ENCODE data around the gene OR2G6.
"Not testable (repeated sequence)": the region's sequence is repeated elsewhere in the genome, so short reads cannot be mapped to it uniquely, and the experiment has no call there.

The OR2G6 gene

GRCh38 chr1:248507773-248508172 lies at the start of gene OR2G6:
TSS of gene OR2G6 (plus strand) at chr1:248508073. CDS start at chr1:248521647, 13,574 bp downstream.
- not testable (repeated sequence) for DNase-seq (ENCODE audit: low read depth, low spot score)

- not testable (repeated sequence) for DNase-seq (ENCODE audit: low read depth, low spot score)
Measured at GRCh38 chr1:248459117-248459516, 48.8 kb upstream of the OR2G6 start.

- no peak for DNase-seq (ENCODE audit: low read depth, low spot score)
Measured at GRCh38 chr1:248471154-248471553, 36.7 kb upstream of the OR2G6 start.

- not testable (repeated sequence) for DNase-seq (ENCODE audit: low read depth, low spot score)
Measured at GRCh38 chr1:248472111-248472510, 35.8 kb upstream of the OR2G6 start.

- not testable (repeated sequence) for DNase-seq (ENCODE audit: low read depth, low spot score)
Measured at GRCh38 chr1:248473051-248473450, 34.8 kb upstream of the OR2G6 start, which contains the start of gene OR2T3. TSS of gene OR2T3 (plus strand) at chr1:248473351. CDS start at chr1:248473351, 0 bp downstream.

GRCh38 chr1:248475660-248476059 lies 32.2 kb upstream of the OR2G6 start:
- not testable (repeated sequence) for DNase-seq (ENCODE audit: low read depth, low spot score)

- not testable (repeated sequence) for DNase-seq (ENCODE audit: low read depth, low spot score)
Measured at GRCh38 chr1:248481686-248482579, 25.9 kb upstream of the OR2G6 start.

- not testable (repeated sequence) for DNase-seq (ENCODE audit: low read depth, low spot score)
Measured at GRCh38 chr1:248488289-248488688, 19.6 kb upstream of the OR2G6 start, which contains the start of gene OR2T5. TSS of gene OR2T5 (plus strand) at chr1:248488589. CDS start at chr1:248488589, 0 bp downstream.

GRCh38 chr1:248496661-248497060 lies 11.2 kb upstream of the OR2G6 start:
- DNase-seq (ENCODE audit: low read depth, low spot score), result not testable (repeated sequence)

- DNase-seq (ENCODE audit: low read depth, low spot score), result not testable (repeated sequence)
Measured at GRCh38 chr1:248500305-248501035, 7.4 kb upstream of the OR2G6 start.

GRCh38 chr1:248510217-248510616 lies 2.3 kb downstream of the OR2G6 start:
- DNase-seq (ENCODE audit: low read depth, low spot score), result not testable (repeated sequence)

- no peak for DNase-seq (ENCODE audit: low read depth, low spot score)
Measured at GRCh38 chr1:248521856-248522255, 14.0 kb downstream of the OR2G6 start.

- not testable (repeated sequence) for DNase-seq (ENCODE audit: low read depth, low spot score)
Measured at GRCh38 chr1:248537449-248537848, 29.6 kb downstream of the OR2G6 start.

- not testable (repeated sequence) for DNase-seq (ENCODE audit: low read depth, low spot score)
Measured at GRCh38 chr1:248547383-248547782, 39.5 kb downstream of the OR2G6 start.

- not testable (repeated sequence) for DNase-seq (ENCODE audit: low read depth, low spot score)
Measured at GRCh38 chr1:248551027-248551426, 43.2 kb downstream of the OR2G6 start.

GRCh38 chr1:248562672-248563071 lies 54.8 kb downstream of the OR2G6 start, which contains the start of gene OR2T29:
TSS of gene OR2T29 (minus strand) at chr1:248562772. CDS start at chr1:248559491, 3,281 bp downstream.
- not testable (repeated sequence) for DNase-seq (ENCODE audit: low read depth, low spot score)

GRCh38 chr1:248565530-248566373 lies 57.9 kb downstream of the OR2G6 start:
- DNase-seq (ENCODE audit: low read depth, low spot score), result not testable (repeated sequence)

GRCh38 chr1:248569049-248569448 lies 61.2 kb downstream of the OR2G6 start:
- not testable (repeated sequence) for DNase-seq (ENCODE audit: low read depth, low spot score)

GRCh38 chr1:248570811-248571210 lies 62.9 kb downstream of the OR2G6 start:
- DNase-seq (ENCODE audit: low read depth, low spot score), result not testable (repeated sequence)

- not testable (repeated sequence) for DNase-seq (ENCODE audit: low read depth, low spot score)
Measured at GRCh38 chr1:248572049-248572448, 64.2 kb downstream of the OR2G6 start.

- not testable (repeated sequence) for DNase-seq (ENCODE audit: low read depth, low spot score)
Measured at GRCh38 chr1:248573856-248574255, 66.0 kb downstream of the OR2G6 start.

All from ELF-1 (cell line).